NCI-H187 treated with DMSO at 0.1 percent for 48 hours (cell line): ENCODE results near the gene STX8.
"Not testable (repeated sequence)": the region's sequence is repeated elsewhere in the genome, so short reads cannot be mapped to it uniquely, and the experiment has no call there.

Source experiments
- DNase-seq: peaks from one replicate; lab custom pipeline; 2025; lab: John Stamatoyannopoulos, UW

Gene STX8

DNA sequence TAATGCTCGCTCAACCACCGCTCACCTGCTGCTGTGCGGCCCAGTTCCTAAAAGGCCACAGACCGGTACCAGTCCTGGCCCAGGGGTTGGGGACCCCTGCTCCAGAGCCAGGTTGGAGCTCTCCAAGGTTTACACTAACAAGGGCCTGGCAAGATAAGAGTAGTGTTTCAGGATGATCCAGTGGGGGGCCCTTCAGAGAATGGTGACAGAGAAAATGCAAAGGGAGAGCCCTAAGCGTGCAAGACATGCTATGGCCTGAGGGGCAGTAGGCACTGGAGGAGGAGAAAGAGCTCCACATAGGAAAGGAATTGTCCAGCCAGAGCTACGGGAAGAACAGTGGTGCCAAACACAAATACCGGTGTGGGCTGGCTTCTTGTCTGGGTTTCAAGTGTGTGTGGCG, 233.4 kb downstream of the STX8 start:
- no peak for DNase-seq

GRCh38 chr17:9339958-9340357, 235.7 kb downstream of the STX8 start:
- DNase-seq, result no peak

- DNase-seq, result not testable (repeated sequence)
Observed at GRCh38 chr17:9339482-9339881, 236.1 kb downstream of the STX8 start.

GRCh38 chr17:9336817-9337216, 238.8 kb downstream of the STX8 start:
- no peak for DNase-seq

- no peak for DNase-seq
Observed at GRCh38 chr17:9334536-9335446, 240.8 kb downstream of the STX8 start.

- DNase-seq, result no peak
Observed at GRCh38 chr17:9332132-9332494, 243.5 kb downstream of the STX8 start.

- no peak for DNase-seq
Observed at GRCh38 chr17:9331279-9332131, 244.1 kb downstream of the STX8 start.

- DNase-seq, result no peak
Observed at GRCh38 chr17:9330611-9331271, 244.9 kb downstream of the STX8 start.

DNA sequence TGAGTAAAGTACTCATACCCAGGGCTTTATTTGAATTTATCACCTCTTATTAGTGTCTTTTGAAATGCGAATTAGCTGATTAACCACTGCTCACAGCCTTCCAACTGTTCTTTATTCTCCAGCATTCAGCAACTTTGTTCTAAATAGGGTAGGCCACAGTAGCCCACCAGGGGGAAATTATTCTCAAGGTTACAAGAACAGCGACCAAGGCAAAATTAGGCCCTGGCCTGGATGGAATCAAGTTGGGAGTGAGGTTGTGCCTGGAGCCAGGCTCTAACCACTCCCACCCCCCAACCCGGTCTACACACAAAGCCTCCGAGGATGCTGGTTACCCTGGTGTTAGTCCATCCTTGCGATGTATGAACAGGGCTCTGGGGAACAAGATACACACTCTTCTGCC, 245.5 kb downstream of the STX8 start:
- DNase-seq, result no peak

- DNase-seq, result no peak
Observed at GRCh38 chr17:9329251-9329921, 246.2 kb downstream of the STX8 start.

GRCh38 chr17:9324864-9325263, 250.8 kb downstream of the STX8 start:
- no peak for DNase-seq

DNA sequence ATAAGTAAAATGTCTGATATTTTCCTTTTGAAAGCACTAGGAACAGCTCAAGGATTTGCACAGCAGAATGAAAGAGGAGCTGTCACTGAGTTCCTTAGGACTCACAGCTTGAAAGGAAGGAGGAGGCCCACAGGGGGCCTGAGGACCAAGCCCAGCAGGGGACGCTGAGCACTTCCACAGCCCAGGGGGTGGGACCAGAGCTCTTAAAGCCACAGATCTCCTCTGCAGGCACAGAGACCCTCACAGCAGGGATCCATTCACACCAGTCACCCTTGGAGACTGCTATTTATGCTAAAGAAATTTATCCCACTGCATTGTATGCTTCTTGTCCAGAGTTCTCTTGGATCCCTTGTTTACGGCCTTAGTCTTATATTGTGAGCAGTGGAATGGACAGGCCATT, 253.3 kb downstream of the STX8 start:
- DNase-seq, result no peak

GRCh38 chr17:9321890-9322289, 253.7 kb downstream of the STX8 start:
- no peak for DNase-seq

- DNase-seq, result no peak
Observed at GRCh38 chr17:9315360-9315759, 260.3 kb downstream of the STX8 start.

DNA sequence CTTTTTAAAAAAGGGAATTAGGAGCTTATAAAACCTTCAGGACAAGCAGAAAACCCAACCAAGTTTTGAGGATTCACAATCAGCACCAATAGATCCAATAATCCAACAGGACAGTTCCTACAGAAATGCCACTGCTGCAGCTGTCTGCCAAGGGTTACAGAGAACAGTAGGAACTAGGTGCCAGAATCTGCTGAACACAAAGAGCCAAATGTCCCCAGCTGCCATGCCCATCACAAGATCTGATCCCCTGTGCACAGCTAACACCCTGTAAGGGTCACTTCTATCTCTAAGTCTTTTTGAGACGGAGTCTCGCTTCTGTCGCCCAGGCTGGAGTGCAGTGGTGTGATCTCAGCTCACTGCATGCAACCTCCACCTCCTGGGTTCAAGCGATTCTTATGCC, 262.3 kb downstream of the STX8 start:
- DNase-seq, result no peak

DNA sequence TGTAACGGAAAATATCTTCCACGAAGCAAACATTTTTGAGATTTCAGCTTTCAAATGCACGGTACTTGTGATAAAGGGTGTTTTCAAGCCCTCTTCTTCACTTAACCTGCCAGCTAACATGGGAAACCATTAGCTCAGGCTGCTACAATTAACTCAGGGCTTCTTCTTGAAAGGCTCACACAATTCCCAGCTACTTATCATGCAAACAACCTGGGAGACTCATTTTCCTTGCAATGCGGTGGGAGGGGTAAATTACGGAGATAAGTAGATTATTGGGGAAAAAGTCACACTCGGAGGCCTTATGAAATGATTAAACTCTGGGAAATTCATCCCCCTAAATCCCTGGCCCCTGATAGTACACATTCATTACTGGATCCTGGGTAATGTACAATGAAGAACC, 266.4 kb downstream of the STX8 start:
- no peak for DNase-seq

DNA sequence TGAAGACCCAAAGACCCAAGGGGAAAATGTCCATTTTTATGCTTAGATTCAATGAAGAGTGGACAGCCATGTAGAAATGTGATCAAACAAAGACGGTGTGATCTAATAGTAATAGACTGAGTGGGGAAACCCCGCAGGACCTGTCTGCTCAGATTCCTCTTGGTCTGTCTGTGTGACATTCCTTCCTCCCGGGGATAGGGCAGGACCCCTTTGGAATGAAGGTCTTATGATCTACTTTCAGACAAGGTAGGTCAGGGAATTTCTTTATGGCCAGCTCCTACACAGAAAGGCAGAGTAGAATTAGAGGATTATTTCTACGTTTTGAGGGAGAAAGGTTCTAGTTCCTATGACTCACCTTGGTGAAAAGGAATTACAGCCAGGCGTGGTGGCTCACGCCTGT, 267.6 kb downstream of the STX8 start:
- no peak for DNase-seq

GRCh38 chr17:9307313-9307998, 268.2 kb downstream of the STX8 start:
- DNase-seq, result no peak

DNA sequence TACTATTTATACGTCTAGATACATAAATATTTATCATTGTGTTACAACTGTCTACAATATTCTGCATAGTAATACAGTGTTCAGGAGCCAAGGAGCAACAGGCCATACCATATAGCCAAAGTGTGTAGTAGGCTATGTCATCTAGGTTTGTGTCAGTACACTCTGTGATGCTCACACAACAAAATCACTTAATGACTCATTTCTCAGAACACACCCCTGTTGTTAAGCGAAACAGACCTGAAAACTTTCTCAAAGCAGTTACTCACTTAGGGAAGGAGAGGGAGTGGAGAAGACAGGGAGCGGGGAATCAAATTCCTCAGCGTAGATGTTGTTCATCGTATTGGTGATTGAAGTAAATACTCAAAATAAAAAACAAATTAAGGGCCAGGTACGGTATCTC, 269.5 kb downstream of the STX8 start:
- no peak for DNase-seq

DNA sequence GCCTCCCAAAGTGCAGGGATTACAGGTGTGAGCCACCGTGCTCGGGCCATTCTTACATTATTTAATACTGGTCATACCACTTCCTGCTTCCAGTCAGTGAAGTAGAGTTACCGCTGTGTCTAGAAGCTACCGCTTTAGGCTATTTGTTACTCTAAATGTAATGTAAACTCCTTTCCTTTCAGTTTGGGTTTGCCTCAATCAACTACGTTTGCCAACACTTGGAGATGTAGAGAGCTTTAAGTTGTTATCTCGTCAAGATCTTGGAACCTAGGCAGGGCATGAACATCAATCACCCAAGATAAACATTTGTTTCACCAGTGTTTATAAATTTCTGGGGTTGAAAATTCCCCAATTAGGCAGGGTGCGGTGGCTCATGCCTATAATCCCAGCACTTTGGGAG, 275.9 kb downstream of the STX8 start:
- DNase-seq, result no peak

GRCh38 chr17:9298776-9299295, 276.8 kb downstream of the STX8 start:
- no peak for DNase-seq
